Ascending aorta (tissue), 2 donors: ENCODE results near the gene DST. TPM values are rescaled to one million over a fixed set of nuclear protein-coding genes. Genes with fewer than 3 reads are reported as not detected.
"Not testable (repeated sequence)": the region's sequence is repeated elsewhere in the genome, so short reads cannot be mapped to it uniquely, and the experiment has no call there.

Experiments
- DNase-seq, 2 donors: peaks; one replicate each; pipeline ENCODE4 v3.0.0-alpha.2; 2019; ENCODE audit warnings: low spot score in 2 of 2
- H3K27ac ChIP-seq, 2 donors: fragments of 200-600 bp; sonication (generic); one replicate each; pipeline ENCODE4 v1.5.1; 2016 to 2017; ENCODE audit warnings: mild to moderate bottlenecking in 1 of 2
- H3K27me3 ChIP-seq: fragments of 200-600 bp; sonication (generic); one replicate; pipeline ENCODE4 v1.5.1; 2017
- H3K36me3 ChIP-seq, 2 donors: fragments of 200-600 bp; sonication (generic); one replicate each; pipeline ENCODE4 v1.5.1; 2016
- H3K4me1 ChIP-seq, 2 donors: fragments of 200-600 bp; sonication (generic); one replicate each; pipeline ENCODE4 v1.5.1; 2016 to 2017; ENCODE audit warnings: mild to moderate bottlenecking in 1 of 2
- H3K4me3 ChIP-seq, 2 donors: fragments of 200-600 bp; sonication (generic); one replicate each; pipeline ENCODE4 v1.5.1; 2016 to 2017; ENCODE audit warnings: mild to moderate bottlenecking in 1 of 2
- H3K9me3 ChIP-seq, 2 donors: fragments of 200-600 bp; sonication (generic); one replicate each; pipeline ENCODE4 v1.5.1; 2016
- CTCF ChIP-seq, 3 experiments: fragments of 200-600 bp in 2 of 3; fragments of 450-650 bp in 1 of 3; sonication (generic) in 2 of 3; IDR thresholded peaks; one replicate each; pipeline ENCODE4 v1.5.1; 2016 to 2019; ENCODE audit warnings: antibody characterized with exemption in 3 of 3, mild to moderate bottlenecking in 1 of 3, moderate library complexity in 1 of 3
- intact Hi-C: fragments of 100-400 bp; cut with DNase I; formaldehyde crosslinking; loops from one replicate; pipeline ENCODE4 v1.15.1; 2023
- total RNA-seq: library from RNA; depleted of rRNA; stranded (reverse); fragments of >200 nt; gene quantifications from one replicate; pipeline ENCODE4 v1.1.0, GENCODE V29; 2016

The DST gene
- total RNA-seq, 1 donor from 2014 or later = 223 TPM

GRCh38 chr6:56664029-56664428, 21.3 kb upstream of the DST start:
- no peaks in the 10 kb centered on the region for H3K36me3 ChIP-seq
- H3K4me3 ChIP-seq = no peak overlapping the region
- H3K27ac ChIP-seq = no peak overlapping the region
- TF ChIP-seq CTCF (IDR thresholded peaks at IDR 0.05) = no peak
- intact Hi-C loops = no loop called here
- DNase-seq = no peak
- H3K9me3 ChIP-seq = no peaks in the 10 kb centered on the region
- H3K27me3 ChIP-seq = no peaks in the 10 kb centered on the region
- no peaks in the 10 kb centered on the region for H3K4me1 ChIP-seq

GRCh38 chr6:56663344-56663743, 20.7 kb upstream of the DST start:
- no peak overlapping the region for H3K27ac ChIP-seq

GRCh38 chr6:56661338-56661737, 18.6 kb upstream of the DST start:
- H3K4me1 ChIP-seq, H3K36me3 ChIP-seq, H3K9me3 ChIP-seq, H3K27ac ChIP-seq, H3K27me3 ChIP-seq, DNase-seq, intact Hi-C loops, H3K4me3 ChIP-seq: not testable (repeated sequence)

More at GRCh38 chr6:56663344-56663743, 20.7 kb upstream of the DST start:
- H3K4me3 ChIP-seq = no peak overlapping the region
- no peaks in the 10 kb centered on the region for H3K4me1 ChIP-seq
- H3K9me3 ChIP-seq = no peaks in the 10 kb centered on the region
- TF ChIP-seq CTCF (IDR thresholded peaks at IDR 0.05) = no peak
- intact Hi-C loops = no loop called here
- H3K27me3 ChIP-seq = no peaks in the 10 kb centered on the region
- no peaks in the 10 kb centered on the region for H3K36me3 ChIP-seq
- no peak for DNase-seq

- Histone ChIP-seq H3K4me3 (no peak overlapping the region), H3K9me3 (no peaks in the 10 kb centered on the region), H3K27ac (no peak overlapping the region), H3K4me1 (peaks cover 0 to 8% of the 10 kb centered on the region in 2 donors), H3K36me3 (no peaks in the 10 kb centered on the region), H3K27me3 (no peaks in the 10 kb centered on the region)
- TF ChIP-seq CTCF (IDR thresholded peaks at IDR 0.05) = no peak
- intact Hi-C loops = no loop called here
- DNase-seq = no peak
Measured at GRCh38 chr6:56660381-56660730, 17.7 kb upstream of the DST start.

- Histone ChIP-seq H3K4me3 (no peak overlapping the region), H3K27me3 (no peaks in the 10 kb centered on the region), H3K4me1 (peaks cover 0 to 8% of the 10 kb centered on the region in 2 donors), H3K36me3 (no peaks in the 10 kb centered on the region), H3K27ac (no peak overlapping the region), H3K9me3 (no peaks in the 10 kb centered on the region)
- DNase-seq = no peak
- intact Hi-C loops = no loop called here
- no peak for TF ChIP-seq CTCF (IDR thresholded peaks at IDR 0.05)
Measured at GRCh38 chr6:56659721-56660380, 17.2 kb upstream of the DST start.

GRCh38 chr6:56658326-56658725, 15.6 kb upstream of the DST start:
- no peak for TF ChIP-seq CTCF (IDR thresholded peaks at IDR 0.05)
- intact Hi-C loops = no loop called here
- no peak overlapping the region for H3K27ac ChIP-seq
- no peaks in the 10 kb centered on the region for H3K27me3 ChIP-seq
- H3K9me3 ChIP-seq = no peaks in the 10 kb centered on the region
- peaks cover 0 to 11% of the 10 kb centered on the region in 2 donors for H3K4me1 ChIP-seq
- DNase-seq = no peak
- no peak overlapping the region for H3K4me3 ChIP-seq
- no peaks in the 10 kb centered on the region for H3K36me3 ChIP-seq
